ENCODE measurements around the gene NPEPPS. TPM values are rescaled to one million over a fixed set of nuclear protein-coding genes. Genes with fewer than 3 reads are reported as not detected.
"Not testable (repeated sequence)": the region's sequence is repeated elsewhere in the genome, so short reads cannot be mapped to it uniquely, and the experiment has no call there.

Gene NPEPPS, protein sequence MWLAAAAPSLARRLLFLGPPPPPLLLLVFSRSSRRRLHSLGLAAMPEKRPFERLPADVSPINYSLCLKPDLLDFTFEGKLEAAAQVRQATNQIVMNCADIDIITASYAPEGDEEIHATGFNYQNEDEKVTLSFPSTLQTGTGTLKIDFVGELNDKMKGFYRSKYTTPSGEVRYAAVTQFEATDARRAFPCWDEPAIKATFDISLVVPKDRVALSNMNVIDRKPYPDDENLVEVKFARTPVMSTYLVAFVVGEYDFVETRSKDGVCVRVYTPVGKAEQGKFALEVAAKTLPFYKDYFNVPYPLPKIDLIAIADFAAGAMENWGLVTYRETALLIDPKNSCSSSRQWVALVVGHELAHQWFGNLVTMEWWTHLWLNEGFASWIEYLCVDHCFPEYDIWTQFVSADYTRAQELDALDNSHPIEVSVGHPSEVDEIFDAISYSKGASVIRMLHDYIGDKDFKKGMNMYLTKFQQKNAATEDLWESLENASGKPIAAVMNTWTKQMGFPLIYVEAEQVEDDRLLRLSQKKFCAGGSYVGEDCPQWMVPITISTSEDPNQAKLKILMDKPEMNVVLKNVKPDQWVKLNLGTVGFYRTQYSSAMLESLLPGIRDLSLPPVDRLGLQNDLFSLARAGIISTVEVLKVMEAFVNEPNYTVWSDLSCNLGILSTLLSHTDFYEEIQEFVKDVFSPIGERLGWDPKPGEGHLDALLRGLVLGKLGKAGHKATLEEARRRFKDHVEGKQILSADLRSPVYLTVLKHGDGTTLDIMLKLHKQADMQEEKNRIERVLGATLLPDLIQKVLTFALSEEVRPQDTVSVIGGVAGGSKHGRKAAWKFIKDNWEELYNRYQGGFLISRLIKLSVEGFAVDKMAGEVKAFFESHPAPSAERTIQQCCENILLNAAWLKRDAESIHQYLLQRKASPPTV
- 100 to 1,000 TPM in 1 of 2 experiments, 10 to 100 TPM in 1; 98.0 to 101 TPM for total RNA-seq
- polyA plus RNA-seq = 48.9 TPM

DNA sequence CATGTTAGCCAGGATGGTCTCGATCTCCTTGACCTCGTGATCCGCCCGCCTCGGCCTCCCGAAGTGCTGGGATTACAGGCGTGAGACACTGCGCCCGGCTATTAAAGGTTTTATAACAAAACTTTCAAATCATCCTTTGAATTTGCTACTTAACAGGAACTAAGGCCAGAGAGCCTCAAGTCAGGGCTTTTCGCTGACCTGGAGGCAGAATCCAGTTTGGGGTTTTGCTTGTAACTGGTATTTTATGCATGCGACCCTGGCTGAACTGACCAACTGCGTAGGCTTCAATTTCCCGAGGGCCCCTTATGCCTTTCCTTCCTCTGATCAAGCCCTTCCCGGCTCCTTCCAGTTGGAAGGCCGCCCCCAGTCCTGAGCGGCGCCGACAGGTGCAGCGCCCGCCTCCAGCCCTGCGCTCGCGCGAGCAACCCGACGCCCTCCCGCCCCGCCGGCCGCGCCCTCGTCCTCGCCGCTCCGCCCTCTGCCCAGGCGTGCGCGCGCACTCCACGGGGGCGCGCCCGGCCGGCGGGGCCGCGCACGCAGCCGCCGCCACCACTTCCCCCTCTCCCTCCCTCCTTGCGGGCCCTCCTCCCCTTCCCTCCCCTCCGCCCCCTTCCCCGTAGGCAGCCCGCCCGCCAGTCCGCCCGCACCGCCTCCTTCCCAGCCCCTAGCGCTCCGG lies at the start of gene NPEPPS:
Gene NPEPPS, plus strand, starts transcription at position 552 of the 676 bp plus-strand sequence. CDS start 193 bp downstream, outside the sequence.
- H3K27me3 ChIP-seq (ENCODE audit: insufficient read depth, low read length, poor library complexity, severe bottlenecking); CTCF ChIA-PET; H3K36me3 Mint-ChIP-seq; H3K27me3 Mint-ChIP-seq; POLR2A ChIA-PET; H3K4me1 ChIP-seq (ENCODE audit: insufficient read depth, low read length); H3K9me3 Mint-ChIP-seq; H3K36me3 ChIP-seq (ENCODE audit: insufficient read depth, low read length); H3K9me3 ChIP-seq (ENCODE audit: low read length): not testable (repeated sequence)
- peak within 1 kb of the TSS; percentile 43 for H3K27ac ChIP-seq (ENCODE audit: low read depth, low read length)
- peak within 1 kb of the TSS; percentile 60 for H3K4me3 ChIP-seq (ENCODE audit: low read length)
- Mint-ChIP-seq H3K4me1 (peaks cover 11 to 16% (median 14%) of the 10 kb centered on the region in 3 donors), H3K27ac (peak within 1 kb of the TSS; percentile 83 to 99 (median 92)), H3K4me3 (peak within 1 kb of the TSS; percentile 83 to 97 (median 92))
- DNase-seq = peak; percentile 85 to 95 (median 88)

DNA sequence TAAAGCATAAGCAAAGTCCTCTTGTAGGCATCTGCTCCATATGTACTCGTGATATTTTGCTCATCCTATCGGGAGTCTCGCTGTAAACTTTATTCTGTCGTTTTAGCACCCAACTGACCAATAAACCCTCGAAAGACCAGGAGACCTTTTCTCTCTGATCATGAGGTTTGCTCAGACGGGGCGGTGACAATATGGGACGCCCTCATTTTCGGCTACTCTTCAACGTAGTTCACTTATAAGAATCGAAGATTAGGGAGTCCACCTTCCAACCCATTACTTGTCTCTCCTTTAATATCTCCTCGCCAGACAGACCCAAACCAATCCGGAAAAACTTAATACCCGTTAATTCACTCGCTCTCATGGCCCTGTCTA lies 39.1 kb upstream of the NPEPPS start:
- H3K9me3 Mint-ChIP-seq; H3K27me3 Mint-ChIP-seq; DNase-seq; H3K4me1 ChIP-seq (ENCODE audit: insufficient read depth, low read length); H3K9me3 ChIP-seq (ENCODE audit: low read length); H3K27me3 ChIP-seq (ENCODE audit: insufficient read depth, low read length, poor library complexity, severe bottlenecking); H3K36me3 ChIP-seq (ENCODE audit: insufficient read depth, low read length); POLR2A ChIA-PET; CTCF ChIA-PET: not testable (repeated sequence)
- Mint-ChIP-seq H3K4me3 (peak overlapping the region; percentile 87 to 94 (median 91)), H3K4me1 (peaks cover 6 to 12% (median 11%) of the 10 kb centered on the region in 3 donors), H3K36me3 (peaks cover 0 to 10% (median 2%) of the 10 kb centered on the region in 3 donors), H3K27ac (peak overlapping the region in 7 of 8 donors; percentile 91 to 97 (median 96))
- H3K4me3 ChIP-seq (ENCODE audit: low read length) = peak overlapping the region; percentile 60
- peak overlapping the region; percentile 57 for H3K27ac ChIP-seq (ENCODE audit: low read depth, low read length)

DNA sequence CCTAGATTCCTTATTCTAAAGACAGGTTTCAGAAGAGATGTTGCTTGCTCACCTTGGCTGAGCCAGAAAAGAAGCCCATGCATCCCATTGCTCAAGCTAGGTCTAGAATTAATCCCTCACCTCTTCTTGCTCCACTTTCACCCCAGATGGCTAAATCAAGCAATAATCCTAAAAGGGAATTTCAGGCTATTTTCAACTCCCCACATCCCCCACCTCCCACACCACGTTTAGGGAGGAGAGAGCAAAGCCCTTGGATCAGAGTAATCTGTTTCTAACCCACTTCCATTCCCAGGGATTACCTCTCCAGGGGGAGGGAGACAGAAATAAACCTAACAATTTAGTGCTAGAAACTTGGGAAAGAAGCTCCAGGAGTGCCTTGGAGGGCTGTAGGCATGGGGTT lies 31.8 kb upstream of the NPEPPS start:
- H3K9me3 Mint-ChIP-seq; POLR2A ChIA-PET; H3K4me1 ChIP-seq (ENCODE audit: insufficient read depth, low read length); H3K27ac Mint-ChIP-seq; H3K36me3 Mint-ChIP-seq; H3K9me3 ChIP-seq (ENCODE audit: low read length); H3K27me3 ChIP-seq (ENCODE audit: insufficient read depth, low read length, poor library complexity, severe bottlenecking); H3K27ac ChIP-seq (ENCODE audit: low read depth, low read length); DNase-seq; H3K4me3 Mint-ChIP-seq; H3K36me3 ChIP-seq (ENCODE audit: insufficient read depth, low read length); H3K27me3 Mint-ChIP-seq; H3K4me3 ChIP-seq (ENCODE audit: low read length); CTCF ChIA-PET: not testable (repeated sequence)
- H3K4me1 Mint-ChIP-seq = peaks cover 2 to 11% (median 8%) of the 10 kb centered on the region in 3 donors

GRCh38 chr17:47499494-47499893 lies 31.4 kb upstream of the NPEPPS start:
- POLR2A ChIA-PET = not testable (repeated sequence)

DNA sequence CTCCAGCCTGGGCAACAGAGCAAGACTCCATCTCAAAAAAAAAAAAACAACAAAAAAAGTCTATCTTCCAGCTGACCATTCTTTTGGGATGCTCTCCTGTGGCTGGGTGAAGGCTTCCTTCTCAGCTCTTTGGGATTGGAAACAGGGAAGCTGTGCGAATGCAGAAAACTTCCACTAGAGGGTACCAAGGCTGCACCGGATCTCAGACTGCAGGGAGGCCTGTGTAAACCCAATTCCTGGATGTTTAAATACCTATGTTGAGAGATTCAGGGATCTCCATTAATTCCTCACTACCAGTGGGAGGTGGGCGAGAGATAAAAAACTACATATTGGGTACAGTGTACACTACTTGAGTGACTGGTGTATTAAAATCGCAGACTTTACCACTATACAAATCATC lies 30.3 kb upstream of the NPEPPS start:
- H3K27ac Mint-ChIP-seq = peak overlapping the region in 1 of 8 donors; percentile 57

More at GRCh38 chr17:47499494-47499893, 31.4 kb upstream of the NPEPPS start:
- H3K36me3 ChIP-seq (ENCODE audit: insufficient read depth, low read length); H3K9me3 Mint-ChIP-seq; H3K4me1 ChIP-seq (ENCODE audit: insufficient read depth, low read length); H3K4me3 ChIP-seq (ENCODE audit: low read length); H3K27ac ChIP-seq (ENCODE audit: low read depth, low read length); H3K27me3 Mint-ChIP-seq; H3K27ac Mint-ChIP-seq; H3K4me3 Mint-ChIP-seq; H3K27me3 ChIP-seq (ENCODE audit: insufficient read depth, low read length, poor library complexity, severe bottlenecking); DNase-seq; CTCF ChIA-PET; H3K36me3 Mint-ChIP-seq; H3K9me3 ChIP-seq (ENCODE audit: low read length): not testable (repeated sequence)
- H3K4me1 Mint-ChIP-seq = peaks cover 2 to 11% (median 8%) of the 10 kb centered on the region in 3 donors

GRCh38 chr17:47502122-47502731 lies 28.7 kb upstream of the NPEPPS start:
- H3K4me3 Mint-ChIP-seq; H3K27me3 Mint-ChIP-seq; H3K9me3 Mint-ChIP-seq; H3K27me3 ChIP-seq (ENCODE audit: insufficient read depth, low read length, poor library complexity, severe bottlenecking); H3K9me3 ChIP-seq (ENCODE audit: low read length); H3K36me3 ChIP-seq (ENCODE audit: insufficient read depth, low read length); POLR2A ChIA-PET; H3K36me3 Mint-ChIP-seq; H3K4me3 ChIP-seq (ENCODE audit: low read length); H3K27ac ChIP-seq (ENCODE audit: low read depth, low read length); H3K4me1 ChIP-seq (ENCODE audit: insufficient read depth, low read length): not testable (repeated sequence)
- peaks cover 2 to 11% (median 8%) of the 10 kb centered on the region in 3 donors for H3K4me1 Mint-ChIP-seq
- CTCF ChIA-PET = interaction anchor here (2.1 kb wide), 1 partner anchor 113 kb away, joined by 6 read pairs; no protein-coding TSS in a partner anchor
- H3K27ac Mint-ChIP-seq = peak overlapping the region in 2 of 8 donors; percentile 25 to 30
- DNase-seq = peak in 1 of 5 donors; percentile 23

More for the DNA sequence above, 30.3 kb upstream of the NPEPPS start:
- CTCF ChIA-PET = interaction anchor here (2.1 kb wide), 1 partner anchor 115 kb away, joined by 6 read pairs; no protein-coding TSS in a partner anchor
- H3K9me3 Mint-ChIP-seq; H3K27ac ChIP-seq (ENCODE audit: low read depth, low read length); H3K36me3 ChIP-seq (ENCODE audit: insufficient read depth, low read length); H3K4me3 Mint-ChIP-seq; H3K4me1 ChIP-seq (ENCODE audit: insufficient read depth, low read length); DNase-seq; H3K36me3 Mint-ChIP-seq; H3K27me3 Mint-ChIP-seq; POLR2A ChIA-PET; H3K4me3 ChIP-seq (ENCODE audit: low read length); H3K9me3 ChIP-seq (ENCODE audit: low read length); H3K27me3 ChIP-seq (ENCODE audit: insufficient read depth, low read length, poor library complexity, severe bottlenecking): not testable (repeated sequence)
- H3K4me1 Mint-ChIP-seq = peaks cover 2 to 11% (median 8%) of the 10 kb centered on the region in 3 donors

DNA sequence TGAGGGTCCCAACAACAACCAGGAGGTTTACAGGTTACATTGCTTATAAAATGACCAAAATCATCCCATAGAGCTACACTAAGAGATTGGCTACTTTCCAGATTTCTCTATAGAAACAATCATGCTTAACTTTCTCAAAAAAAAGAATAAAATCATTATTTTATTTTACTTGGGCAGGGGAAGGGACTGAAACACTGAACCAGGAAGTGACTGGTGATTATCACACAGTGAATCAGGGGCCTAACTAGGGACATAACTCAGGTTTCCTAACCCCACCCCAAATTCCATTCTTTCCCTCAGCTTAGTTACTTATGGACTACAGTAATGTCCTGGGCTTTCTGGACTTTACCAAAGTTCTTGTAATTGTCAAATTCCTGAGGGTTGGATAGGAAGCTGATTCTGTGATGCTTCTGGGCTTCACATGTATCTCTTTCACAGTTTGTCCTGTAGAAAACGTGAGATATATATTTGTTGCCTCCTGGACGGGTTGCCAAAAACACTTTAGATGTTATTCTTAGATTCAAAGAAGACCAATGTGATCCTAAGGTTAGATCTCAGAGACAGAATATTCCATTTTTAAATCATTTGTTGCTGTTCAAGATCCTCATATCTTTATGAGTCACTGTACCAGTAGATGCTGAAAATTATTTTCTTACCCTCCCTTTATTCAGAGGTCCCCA lies 28.0 kb upstream of the NPEPPS start:
- H3K27me3 ChIP-seq (ENCODE audit: insufficient read depth, low read length, poor library complexity, severe bottlenecking); H3K9me3 ChIP-seq (ENCODE audit: low read length); H3K4me3 ChIP-seq (ENCODE audit: low read length); CTCF ChIA-PET; H3K36me3 ChIP-seq (ENCODE audit: insufficient read depth, low read length); H3K4me3 Mint-ChIP-seq; DNase-seq; H3K4me1 ChIP-seq (ENCODE audit: insufficient read depth, low read length); H3K27me3 Mint-ChIP-seq; H3K27ac ChIP-seq (ENCODE audit: low read depth, low read length); POLR2A ChIA-PET; H3K9me3 Mint-ChIP-seq; H3K36me3 Mint-ChIP-seq: not testable (repeated sequence)
- H3K27ac Mint-ChIP-seq = peak overlapping the region in 2 of 8 donors; percentile 47 to 69
- H3K4me1 Mint-ChIP-seq = peaks cover 2 to 11% (median 8%) of the 10 kb centered on the region in 3 donors
